Fibroblast of lung (primary cell): ENCODE data around the gene SLC35C1.

Experiments
- EZH2 ChIP-seq: IDR thresholded peaks from 2 replicates; pipeline ENCODE4 v1.5.1; 2012; ENCODE audit warnings: low read length, control low read depth, mild to moderate bottlenecking; ENCODE audit errors: missing control alignments
- TF ChIP-seq, protein P1 (sequence below), 2 donors: IDR thresholded peaks in 1 of 2; conservative IDR thresholded peaks in 1 of 2; 1 replicate in 1 of 2; 2 replicates in 1 of 2; pipeline ENCODE4 v1.5.1; 2011 to 2012; ENCODE audit warnings: low read length in 2 of 2, control low read depth in 1 of 2, inconsistent platforms in 1 of 2, low read depth in 1 of 2, mild to moderate bottlenecking in 1 of 2

- TF ChIP-seq, protein P1, sequence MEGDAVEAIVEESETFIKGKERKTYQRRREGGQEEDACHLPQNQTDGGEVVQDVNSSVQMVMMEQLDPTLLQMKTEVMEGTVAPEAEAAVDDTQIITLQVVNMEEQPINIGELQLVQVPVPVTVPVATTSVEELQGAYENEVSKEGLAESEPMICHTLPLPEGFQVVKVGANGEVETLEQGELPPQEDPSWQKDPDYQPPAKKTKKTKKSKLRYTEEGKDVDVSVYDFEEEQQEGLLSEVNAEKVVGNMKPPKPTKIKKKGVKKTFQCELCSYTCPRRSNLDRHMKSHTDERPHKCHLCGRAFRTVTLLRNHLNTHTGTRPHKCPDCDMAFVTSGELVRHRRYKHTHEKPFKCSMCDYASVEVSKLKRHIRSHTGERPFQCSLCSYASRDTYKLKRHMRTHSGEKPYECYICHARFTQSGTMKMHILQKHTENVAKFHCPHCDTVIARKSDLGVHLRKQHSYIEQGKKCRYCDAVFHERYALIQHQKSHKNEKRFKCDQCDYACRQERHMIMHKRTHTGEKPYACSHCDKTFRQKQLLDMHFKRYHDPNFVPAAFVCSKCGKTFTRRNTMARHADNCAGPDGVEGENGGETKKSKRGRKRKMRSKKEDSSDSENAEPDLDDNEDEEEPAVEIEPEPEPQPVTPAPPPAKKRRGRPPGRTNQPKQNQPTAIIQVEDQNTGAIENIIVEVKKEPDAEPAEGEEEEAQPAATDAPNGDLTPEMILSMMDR (conservative IDR thresholded peaks at IDR 0.05 in 1 of 2, IDR thresholded peaks at IDR 0.05 in 1 of 2; ENCODE audit: low read depth in 1 of 2, low read length in 2 of 2): no peak
- TF ChIP-seq EZH2: no peak
Measured at GRCh38 chr11:45755281-45755859, 49.6 kb upstream of the SLC35C1 start.
